Keratinocyte (primary cell): ENCODE results near the gene PGLYRP1. TPM values are rescaled to one million over a fixed set of nuclear protein-coding genes. Genes with fewer than 3 reads are reported as not detected.

Experiments
- DNase-seq: peaks from one replicate; pipeline ENCODE4 v3.0.0-alpha.2; 2011; ENCODE audit warnings: low read depth, missing footprints, low spot score
- FAIRE-seq: peaks from 2 replicates; lab custom pipeline; 2011; peaks lifted over from hg19 to GRCh38; lab: Jason Lieb, UNC
- H2AFZ ChIP-seq: 2 replicates; pipeline ENCODE4 v1.6.0; 2012; ENCODE audit warnings: low read length, control low read depth, inconsistent platforms; ENCODE audit not compliant: control insufficient read depth
- H3K27ac ChIP-seq: 2 replicates; pipeline ENCODE4 v1.5.1; 2011; ENCODE audit warnings: low read length; ENCODE audit not compliant: control insufficient read depth, insufficient read depth
- H3K27me3 ChIP-seq: 3 replicates; pipeline ENCODE4 v1.6.0; 2011; ENCODE audit warnings: low read length; ENCODE audit not compliant: control insufficient read depth, insufficient read depth; ENCODE audit errors: extremely low read depth
- H3K36me3 ChIP-seq, 2 experiments: 2 replicates in 1 of 2; 3 replicates in 1 of 2; pipeline ENCODE4 v1.5.1; 2011; ENCODE audit warnings: low read length in 2 of 2, mild to moderate bottlenecking in 1 of 2; ENCODE audit not compliant: control insufficient read depth in 2 of 2, insufficient read depth in 2 of 2; ENCODE audit errors: extremely low read depth in 1 of 2
- H3K4me1 ChIP-seq: 3 replicates; pipeline ENCODE4 v1.5.1; 2011; ENCODE audit warnings: low read length; ENCODE audit not compliant: control insufficient read depth, insufficient read depth; ENCODE audit errors: extremely low read depth
- H3K4me2 ChIP-seq: 3 replicates; pipeline ENCODE4 v1.6.0; 2011; ENCODE audit warnings: low read depth, low read length; ENCODE audit not compliant: control insufficient read depth, insufficient read depth; ENCODE audit errors: extremely low read depth
- H3K4me3 ChIP-seq, 3 experiments: fragments of 200-600 bp in 1 of 3; sonication (generic) in 1 of 3; 2 replicates in 2 of 3; 3 replicates in 1 of 3; pipeline ENCODE4 v1.5.1; 2011 to 2016; ENCODE audit warnings: low read length in 3 of 3, mild to moderate bottlenecking in 3 of 3, control low read depth in 2 of 3, inconsistent platforms in 1 of 3, low read depth in 1 of 3, mixed read lengths in 1 of 3, mixed run types in 1 of 3, moderate library complexity in 1 of 3; ENCODE audit not compliant: control insufficient read depth in 2 of 3, insufficient read depth in 2 of 3; ENCODE audit errors: extremely low read depth in 1 of 3
- H3K79me2 ChIP-seq: 2 replicates; pipeline ENCODE4 v1.6.0; 2012; ENCODE audit warnings: low read length; ENCODE audit not compliant: control insufficient read depth, insufficient read depth
- H3K9ac ChIP-seq: 3 replicates; pipeline ENCODE4 v1.6.0; 2011; ENCODE audit warnings: low read length; ENCODE audit not compliant: control insufficient read depth, insufficient read depth; ENCODE audit errors: extremely low read depth
- H3K9me1 ChIP-seq: 3 replicates; pipeline ENCODE4 v1.6.0; 2011; ENCODE audit warnings: low read length; ENCODE audit not compliant: control insufficient read depth, insufficient read depth; ENCODE audit errors: extremely low read depth
- H3K9me3 ChIP-seq: 2 replicates; pipeline ENCODE4 v1.5.1; 2012; ENCODE audit warnings: low read depth, low read length; ENCODE audit not compliant: control insufficient read depth
- H4K20me1 ChIP-seq: 3 replicates; pipeline ENCODE4 v1.6.0; 2011; ENCODE audit warnings: low read length; ENCODE audit not compliant: control insufficient read depth, insufficient read depth; ENCODE audit errors: extremely low read depth
- CTCF ChIP-seq, 3 experiments: IDR thresholded peaks in 1 of 3; conservative IDR thresholded peaks in 1 of 3; optimal IDR thresholded peaks in 1 of 3; 2 replicates in 2 of 3; 3 replicates in 1 of 3; pipeline versions ENCODE3 to v1.5.1; 2011; ENCODE audit warnings: low read length in 3 of 3, mild to moderate bottlenecking in 3 of 3, moderate library complexity in 2 of 3, control low read depth in 1 of 3, inconsistent platforms in 1 of 3; ENCODE audit not compliant: insufficient read depth in 2 of 3; ENCODE audit errors: extremely low read depth in 1 of 3
- EZH2 ChIP-seq: IDR thresholded peaks from one replicate; pipeline ENCODE4 v1.6.1; 2012; ENCODE audit warnings: inconsistent platforms, mild to moderate bottlenecking, low read length, moderate library complexity
- dilution Hi-C: fragments of 300-500 bp; cut with MboI; formaldehyde crosslinking; loops from one replicate; pipeline ENCODE4 v1.7.0; 2020; ENCODE audit warnings: low sequenced_read_pairs; ENCODE audit not compliant: extremely low pct_ligation_motif_present
- polyA plus RNA-seq, 5 experiments: library from polyadenylated mRNA; depleted of rRNA in 3 of 5; stranded (reverse) in 3 of 5; stranded (forward) in 1 of 5; unstranded in 1 of 5; fragments of >200 nt; gene quantifications; 1 replicate in 1 of 5; 2 replicates in 3 of 5; 3 replicates in 1 of 5; pipeline versions ENCODE4 v1.2.1 to v1.2.3, GENCODE V29; 2011 to 2012; ENCODE audit warnings: missing spikeins in 2 of 5, low read depth in 1 of 5, low replicate concordance in 1 of 5

PGLYRP1 gene
- polyA plus RNA-seq, 1 donor (not counting 4 experiments of a cell fraction or from before 2014, with no cell fraction given) = not detected

- Histone ChIP-seq H2AFZ (peak overlapping the region; percentile 8), H3K9me3 (no peaks in the 10 kb centered on the region), H3K4me3 (peak overlapping the region; percentile 7 to 79 (median 62)), H3K9ac (peak overlapping the region; percentile 37), H3K27ac (no peak overlapping the region), H3K79me2 (no peaks in the 10 kb centered on the region), H3K27me3 (peaks cover 5% of the 10 kb centered on the region), H3K36me3 (peaks cover 0 to 4% of the 10 kb centered on the region in 2 experiments), H3K4me2 (peak overlapping the region; percentile 91), H3K4me1 (peaks cover 33% of the 10 kb centered on the region), H3K9me1 (no peaks in the 10 kb centered on the region), H4K20me1 (peaks cover 2% of the 10 kb centered on the region)
- dilution Hi-C loops = no loop called here
- peak; percentile 39 for FAIRE-seq
- no peak for DNase-seq
- peak; percentile 10 for TF ChIP-seq EZH2
- TF ChIP-seq CTCF (optimal IDR thresholded peaks at IDR 0.05 in 1 of 3, IDR thresholded peaks at IDR 0.05 in 1 of 3, conservative IDR thresholded peaks at IDR 0.05 in 1 of 3; ENCODE audit: extremely low read depth in 1 of 3, insufficient read depth in 2 of 3, low read length in 3 of 3) = peak; percentile 60 to 86 (median 80)
These were observed 6.3 kb downstream of the PGLYRP1 start for GRCh38 chr19:46016426-46017094.

- Histone ChIP-seq H4K20me1 (peaks cover 2% of the 10 kb centered on the region), H3K9me3 (no peaks in the 10 kb centered on the region), H3K79me2 (no peaks in the 10 kb centered on the region), H3K4me1 (peaks cover 26% of the 10 kb centered on the region), H3K27me3 (peaks cover 5% of the 10 kb centered on the region), H3K27ac (no peak overlapping the region), H3K9me1 (no peaks in the 10 kb centered on the region), H3K36me3 (peaks cover 0 to 4% of the 10 kb centered on the region in 2 experiments), H2AFZ (no peak overlapping the region), H3K4me3 (peak overlapping the region in 2 of 3 experiments; percentile 62 to 79), H3K9ac (peak overlapping the region; percentile 37), H3K4me2 (peak overlapping the region; percentile 91)
- FAIRE-seq (no peak), DNase-seq (no peak)
- peak; percentile 62 for TF ChIP-seq EZH2
- no peak for TF ChIP-seq CTCF (optimal IDR thresholded peaks at IDR 0.05 in 1 of 3, IDR thresholded peaks at IDR 0.05 in 1 of 3, conservative IDR thresholded peaks at IDR 0.05 in 1 of 3; ENCODE audit: extremely low read depth in 1 of 3, insufficient read depth in 2 of 3, low read length in 3 of 3)
- dilution Hi-C loops = no loop called here
These were observed 7.0 kb downstream of the PGLYRP1 start for GRCh38 chr19:46015687-46016425.
